Hepatocyte (in vitro differentiated cells): Measurements from ENCODE around the gene ZGRF1. TPM values are rescaled to one million over a fixed set of nuclear protein-coding genes. Genes with fewer than 3 reads are reported as not detected.
"Not testable (repeated sequence)": the region's sequence is repeated elsewhere in the genome, so short reads cannot be mapped to it uniquely, and the experiment has no call there.

Experiments
- DNase-seq: peaks from one replicate; pipeline ENCODE4 v3.0.0-alpha.2; 2016; ENCODE audit warnings: low spot score
- H2AFZ ChIP-seq: fragments of 200-600 bp; sonication (generic); 2 replicates; pipeline ENCODE4 v1.6.0; 2016; ENCODE audit warnings: antibody characterized with exemption, mild to moderate bottlenecking
- H3K27ac ChIP-seq: fragments of 200-600 bp; sonication (generic); 2 replicates; pipeline ENCODE4 v1.5.1; 2016; ENCODE audit warnings: mild to moderate bottlenecking
- H3K27me3 ChIP-seq: fragments of 200-600 bp; sonication (generic); 2 replicates; pipeline ENCODE4 v1.6.1; 2016
- H3K36me3 ChIP-seq: fragments of 200-600 bp; sonication (generic); replicated peaks from 2 replicates; pipeline ENCODE4 v1.5.1; 2016; ENCODE audit warnings: low read depth; ENCODE audit not compliant: insufficient read depth
- H3K4me1 ChIP-seq: fragments of 200-600 bp; sonication (generic); 2 replicates; pipeline ENCODE4 v1.5.1; 2016; ENCODE audit warnings: mild to moderate bottlenecking, moderate library complexity; ENCODE audit not compliant: insufficient read depth
- H3K4me2 ChIP-seq: fragments of 200-600 bp; sonication (generic); 2 replicates; pipeline ENCODE4 v1.6.0; 2016
- H3K4me3 ChIP-seq: fragments of 200-600 bp; sonication (generic); 2 replicates; pipeline ENCODE4 v1.5.1; 2016; ENCODE audit warnings: mild to moderate bottlenecking
- H3K79me2 ChIP-seq: fragments of 200-600 bp; sonication (generic); 2 replicates; pipeline ENCODE4 v1.6.0; 2017; ENCODE audit warnings: mild to moderate bottlenecking
- H3K9me2 ChIP-seq: fragments of 200-600 bp; sonication (generic); replicated peaks from 2 replicates; pipeline ENCODE4 v1.6.0; 2017; ENCODE audit warnings: mild to moderate bottlenecking; ENCODE audit not compliant: insufficient read depth
- H3K9me3 ChIP-seq: fragments of 200-600 bp; sonication (generic); 2 replicates; pipeline ENCODE4 v1.5.1; 2016; ENCODE audit warnings: low read depth, mild to moderate bottlenecking
- H4K20me1 ChIP-seq: fragments of 200-600 bp; sonication (generic); 2 replicates; pipeline ENCODE4 v1.6.0; 2016; ENCODE audit warnings: mild to moderate bottlenecking; ENCODE audit not compliant: insufficient read depth, poor library complexity, severe bottlenecking
- EZH2 ChIP-seq: fragments of 200-600 bp; sonication (generic); IDR thresholded peaks from 2 replicates; pipeline ENCODE4 v1.6.1; 2016; ENCODE audit warnings: antibody characterized with exemption, mild to moderate bottlenecking, borderline replicate concordance
- EZH2phosphoT487 ChIP-seq: fragments of 200-600 bp; sonication (generic); IDR thresholded peaks from one replicate; pipeline ENCODE4 v1.6.1; 2018; ENCODE audit warnings: antibody characterized with exemption, mild to moderate bottlenecking, low read depth, moderate library complexity; ENCODE audit not compliant: unreplicated experiment, severe bottlenecking
- WGBS: methylation state at CpG from one replicate; pipeline ENCODE4 v1.1.6; 2016; ENCODE audit warnings: low lambda C conversion rate; ENCODE audit errors: missing lambda C conversion rate; 5-methylcytosine and 5-hydroxymethylcytosine counted together
- polyA plus RNA-seq: library from polyadenylated mRNA; unstranded; fragments of >200 nt; fragmentation: Nextera tagmentation; extraction: Ambion mirVana; gene quantifications from 2 replicates; pipeline ENCODE4 v1.2.1, GENCODE V29; 2016
- total RNA-seq: library from RNA; depleted of rRNA; stranded (reverse); fragments of >200 nt; gene quantifications from 2 replicates; pipeline ENCODE4 v1.2.3, GENCODE V29; 2014
- TF ChIP-seq, protein P1 (sequence below): fragments of 200-600 bp; sonication (generic); IDR thresholded peaks from 2 replicates; pipeline ENCODE4 v1.5.1; 2016; ENCODE audit warnings: antibody characterized with exemption, mild to moderate bottlenecking; ENCODE audit not compliant: poor library complexity

ZGRF1 gene
- total and polyA plus RNA-seq, 2 experiments from 2014 or later = 1.2 to 9.9 TPM

DNA sequence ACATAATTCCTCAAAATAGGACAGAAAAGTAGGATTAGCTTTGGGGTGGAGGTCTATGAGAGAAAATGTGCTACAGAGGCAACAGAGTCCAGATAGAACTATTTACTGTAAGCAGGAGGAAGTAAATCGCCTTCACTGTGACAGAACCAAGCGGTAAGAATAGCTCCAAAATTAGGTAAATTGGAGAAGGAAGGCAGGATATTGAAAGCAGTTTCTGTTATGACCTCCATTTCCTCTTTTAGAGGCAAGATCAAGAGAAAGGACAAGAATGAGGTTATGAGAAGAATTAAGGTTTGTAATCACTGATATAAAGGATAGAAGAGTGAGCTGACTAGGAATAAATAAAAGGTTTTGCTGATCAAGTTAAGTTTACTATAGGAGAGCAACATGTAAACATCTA is 76.6 kb downstream of the ZGRF1 start:
- Histone ChIP-seq H3K79me2 (no peaks in the 10 kb centered on the region), H3K9me2 (no peaks in the 10 kb centered on the region), H2AFZ (no peak overlapping the region), H3K27me3 (no peaks in the 10 kb centered on the region), H4K20me1 (no peaks in the 10 kb centered on the region), H3K9me3 (no peaks in the 10 kb centered on the region), H3K4me3 (no peak overlapping the region), H3K27ac (no peak overlapping the region), H3K4me2 (no peak overlapping the region), H3K36me3 (no peaks in the 10 kb centered on the region), H3K4me1 (no peaks in the 10 kb centered on the region)
- no peak for TF ChIP-seq EZH2
- TF ChIP-seq, protein P1, sequence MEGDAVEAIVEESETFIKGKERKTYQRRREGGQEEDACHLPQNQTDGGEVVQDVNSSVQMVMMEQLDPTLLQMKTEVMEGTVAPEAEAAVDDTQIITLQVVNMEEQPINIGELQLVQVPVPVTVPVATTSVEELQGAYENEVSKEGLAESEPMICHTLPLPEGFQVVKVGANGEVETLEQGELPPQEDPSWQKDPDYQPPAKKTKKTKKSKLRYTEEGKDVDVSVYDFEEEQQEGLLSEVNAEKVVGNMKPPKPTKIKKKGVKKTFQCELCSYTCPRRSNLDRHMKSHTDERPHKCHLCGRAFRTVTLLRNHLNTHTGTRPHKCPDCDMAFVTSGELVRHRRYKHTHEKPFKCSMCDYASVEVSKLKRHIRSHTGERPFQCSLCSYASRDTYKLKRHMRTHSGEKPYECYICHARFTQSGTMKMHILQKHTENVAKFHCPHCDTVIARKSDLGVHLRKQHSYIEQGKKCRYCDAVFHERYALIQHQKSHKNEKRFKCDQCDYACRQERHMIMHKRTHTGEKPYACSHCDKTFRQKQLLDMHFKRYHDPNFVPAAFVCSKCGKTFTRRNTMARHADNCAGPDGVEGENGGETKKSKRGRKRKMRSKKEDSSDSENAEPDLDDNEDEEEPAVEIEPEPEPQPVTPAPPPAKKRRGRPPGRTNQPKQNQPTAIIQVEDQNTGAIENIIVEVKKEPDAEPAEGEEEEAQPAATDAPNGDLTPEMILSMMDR = no peak
- TF ChIP-seq EZH2phosphoT487 = no peak
- DNase-seq = no peak
- 98% methylated on average over 2 of the region's 2 CpGs for WGBS

DNA sequence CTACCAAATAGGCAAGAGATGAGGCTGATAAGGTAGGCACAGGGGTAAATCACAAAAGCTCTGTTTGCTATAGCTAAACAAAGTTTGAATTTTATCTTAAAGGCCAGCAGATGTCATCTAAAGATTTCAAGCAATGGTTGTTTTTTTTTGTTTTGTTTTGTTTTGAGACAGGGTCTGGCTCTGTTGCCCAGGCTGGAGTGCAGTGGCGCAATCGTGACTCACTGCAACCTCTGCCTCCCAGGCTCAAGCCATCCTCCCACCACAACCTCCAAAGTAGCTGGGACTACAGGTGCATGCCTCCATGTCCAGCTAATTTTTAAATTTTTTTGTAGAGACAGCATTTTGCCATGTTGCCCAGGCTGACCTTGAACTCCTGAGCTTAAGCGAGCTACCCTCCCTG is 77.7 kb downstream of the ZGRF1 start:
- Histone ChIP-seq H3K9me2 (no peaks in the 10 kb centered on the region), H3K4me1 (no peaks in the 10 kb centered on the region), H3K9me3 (no peaks in the 10 kb centered on the region), H3K36me3 (no peaks in the 10 kb centered on the region), H3K4me2 (no peak overlapping the region), H2AFZ (no peak overlapping the region), H4K20me1 (no peaks in the 10 kb centered on the region), H3K27me3 (no peaks in the 10 kb centered on the region), H3K4me3 (no peak overlapping the region), H3K79me2 (no peaks in the 10 kb centered on the region), H3K27ac (no peak overlapping the region)
- DNase-seq = no peak
- WGBS = 100% methylated on average over 3 of the region's 3 CpGs
- TF ChIP-seq EZH2phosphoT487 = no peak

DNA sequence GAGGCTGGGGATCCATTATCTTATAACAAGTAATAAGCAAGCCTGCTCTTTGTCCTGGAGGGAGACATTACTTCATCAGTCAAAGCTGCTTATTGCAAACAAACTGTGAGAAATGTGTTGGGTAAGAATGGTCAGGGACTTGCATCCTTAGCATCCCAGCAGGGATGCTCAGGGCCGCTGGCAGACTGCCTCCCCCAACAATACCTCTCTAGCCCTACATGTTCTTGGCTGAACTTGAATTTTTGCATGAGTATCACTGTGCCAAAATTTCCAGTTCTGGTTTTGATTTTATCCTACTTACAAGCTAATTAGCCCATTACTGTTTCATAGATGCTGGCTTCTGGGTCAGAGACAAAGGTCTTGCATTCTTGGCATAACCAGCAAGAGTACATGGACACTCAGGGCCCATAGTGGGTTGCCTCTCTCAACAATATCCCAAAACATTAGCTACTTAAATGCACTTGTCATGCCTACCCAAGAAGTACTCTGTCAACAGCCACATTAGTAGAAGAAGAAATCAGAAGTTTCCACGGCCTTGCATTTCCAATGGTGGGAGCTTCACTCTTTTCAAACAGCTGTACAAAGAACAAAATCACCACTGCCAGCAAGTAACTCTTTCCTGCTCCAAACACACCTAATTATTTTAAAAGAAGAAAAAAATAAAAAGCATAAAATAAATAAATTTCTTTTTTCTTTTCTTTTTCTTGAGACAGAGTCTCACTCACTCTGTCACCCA is 78.9 kb downstream of the ZGRF1 start:
- 93% methylated on average over 2 of the region's 2 CpGs for WGBS
- Histone ChIP-seq H3K36me3 (no peaks in the 10 kb centered on the region), H4K20me1 (no peaks in the 10 kb centered on the region), H3K9me3 (no peaks in the 10 kb centered on the region), H2AFZ (no peak overlapping the region), H3K4me3 (no peak overlapping the region), H3K27me3 (no peaks in the 10 kb centered on the region), H3K9me2 (no peaks in the 10 kb centered on the region), H3K4me2 (no peak overlapping the region), H3K4me1 (no peaks in the 10 kb centered on the region), H3K79me2 (no peaks in the 10 kb centered on the region), H3K27ac (no peak overlapping the region)
- no peak for TF ChIP-seq EZH2
- TF ChIP-seq EZH2phosphoT487 = no peak
- TF ChIP-seq, protein P1 = no peak
- no peak for DNase-seq

GRCh38 chr4:112554271-112554670 is 82.4 kb downstream of the ZGRF1 start:
- not testable (repeated sequence) for H3K9me2 ChIP-seq, H3K4me1 ChIP-seq, H3K4me3 ChIP-seq, H3K27ac ChIP-seq, DNase-seq, H2AFZ ChIP-seq, H3K4me2 ChIP-seq, H3K9me3 ChIP-seq, H4K20me1 ChIP-seq, H3K79me2 ChIP-seq, H3K36me3 ChIP-seq, H3K27me3 ChIP-seq
- 100% methylated on average over 2 of the region's 3 CpGs for WGBS
